ENCODE measurements around the gene SLU7.
"Not testable (repeated sequence)": the region's sequence is repeated elsewhere in the genome, so short reads cannot be mapped to it uniquely, and the experiment has no call there.

The SLU7 gene

GRCh38 chr5:160450164-160450932 is 31.5 kb upstream of the SLU7 start:
- DNase-seq = no peak

- DNase-seq = no peak
These were observed 30.6 kb upstream of the SLU7 start for GRCh38 chr5:160449458-160449857.

GRCh38 chr5:160448886-160449285 is 30.0 kb upstream of the SLU7 start:
- DNase-seq = no peak

- no peak for DNase-seq
These were observed 26.9 kb upstream of the SLU7 start for GRCh38 chr5:160445751-160446150.

- DNase-seq = no peak
These were observed 26.3 kb upstream of the SLU7 start for GRCh38 chr5:160445132-160445531.

GRCh38 chr5:160444407-160444806 is 25.5 kb upstream of the SLU7 start:
- DNase-seq = no peak

- DNase-seq = no peak
These were observed 24.0 kb upstream of the SLU7 start for GRCh38 chr5:160442824-160443431.

- DNase-seq = no peak
These were observed 22.5 kb upstream of the SLU7 start for GRCh38 chr5:160441311-160441781.

GRCh38 chr5:160439205-160439600 is 20.3 kb upstream of the SLU7 start:
- DNase-seq = peak; percentile 93

GRCh38 chr5:160438316-160439204 is 19.7 kb upstream of the SLU7 start:
- peak; percentile 67 for DNase-seq

GRCh38 chr5:160437271-160437670 is 18.4 kb upstream of the SLU7 start:
- no peak for DNase-seq

GRCh38 chr5:160436661-160437060 is 17.8 kb upstream of the SLU7 start:
- DNase-seq = not testable (repeated sequence)

GRCh38 chr5:160436017-160436416 is 17.1 kb upstream of the SLU7 start:
- no peak for DNase-seq

- no peak for DNase-seq
These were observed 16.7 kb upstream of the SLU7 start for GRCh38 chr5:160435532-160435931.

- DNase-seq = no peak
These were observed 15.2 kb upstream of the SLU7 start for GRCh38 chr5:160434022-160434531.

- no peak for DNase-seq
These were observed 13.9 kb upstream of the SLU7 start for GRCh38 chr5:160432787-160433186.

- no peak for DNase-seq
These were observed 13.3 kb upstream of the SLU7 start for GRCh38 chr5:160432196-160432595.

- no peak for DNase-seq
These were observed 8.7 kb upstream of the SLU7 start for GRCh38 chr5:160427607-160428006.

GRCh38 chr5:160423099-160423498 is 4.2 kb upstream of the SLU7 start:
- no peak for DNase-seq

- DNase-seq = peak; percentile 97
These were observed 2.9 kb upstream of the SLU7 start, which contains the start of gene PTTG1 for GRCh38 chr5:160421625-160422258. Gene PTTG1 (plus strand): TSS chr5:160421855. CDS start chr5:160422313, 458 bp downstream.

- DNase-seq = no peak
These were observed 1.4 kb upstream of the SLU7 start for GRCh38 chr5:160420331-160420610.

- no peak for DNase-seq
These were observed 813 bp upstream of the SLU7 start for GRCh38 chr5:160419458-160420330.
